GM23338 (cell line): ENCODE results near the gene SLC29A2. TPM values are rescaled to one million over a fixed set of nuclear protein-coding genes. Genes with fewer than 3 reads are reported as not detected.

Experiments used
- ATAC-seq: fragments of 200-7000 bp; cut with Tn5 transposase; 3 replicates; pipeline ENCODE4 v1.9.1; 2020
- DNase-seq: peaks from one replicate; pipeline ENCODE4 v3.0.0-alpha.2; 2015; ENCODE audit warnings: low spot score
- H2AFZ ChIP-seq: fragments of 200-600 bp; sonication (generic); 2 replicates; pipeline ENCODE4 v1.8.0; 2016; ENCODE audit warnings: antibody characterized with exemption, mild to moderate bottlenecking, moderate library complexity
- H3F3A ChIP-seq: fragments of 200-600 bp; sonication (generic); replicated peaks from 2 replicates; pipeline ENCODE4 v1.8.0; 2017; ENCODE audit warnings: antibody characterized with exemption, mixed run types, low read depth
- H3K27ac ChIP-seq: fragments of 200-600 bp; sonication (generic); 2 replicates; pipeline ENCODE4 v1.6.1; 2016; ENCODE audit warnings: low read depth
- H3K27me3 ChIP-seq: fragments of 200-600 bp; sonication (generic); 2 replicates; pipeline ENCODE4 v1.8.0; 2016; ENCODE audit warnings: mild to moderate bottlenecking, mixed run types, moderate library complexity; ENCODE audit not compliant: insufficient read depth
- H3K36me3 ChIP-seq: fragments of 200-600 bp; sonication (generic); 2 replicates; pipeline ENCODE4 v1.8.0; 2016; ENCODE audit warnings: mild to moderate bottlenecking; ENCODE audit not compliant: insufficient read depth
- H3K4me1 ChIP-seq: fragments of 200-600 bp; sonication (generic); 2 replicates; pipeline ENCODE4 v1.8.0; 2016; ENCODE audit warnings: mild to moderate bottlenecking, moderate library complexity; ENCODE audit not compliant: insufficient read depth
- H3K4me2 ChIP-seq: fragments of 200-600 bp; sonication (generic); 2 replicates; pipeline ENCODE4 v1.7.1; 2017; ENCODE audit warnings: mixed run types
- H3K4me3 ChIP-seq: fragments of 200-600 bp; sonication (generic); 2 replicates; pipeline ENCODE4 v1.6.1; 2016; ENCODE audit warnings: mixed run types
- H3K79me2 ChIP-seq: fragments of 200-600 bp; sonication (generic); replicated peaks from 2 replicates; pipeline ENCODE4 v1.8.0; 2017; ENCODE audit warnings: mild to moderate bottlenecking; ENCODE audit not compliant: insufficient read depth
- H3K9me2 ChIP-seq: fragments of 200-600 bp; sonication (generic); 2 replicates; pipeline ENCODE4 v1.8.0; 2017; ENCODE audit not compliant: insufficient read depth
- H4K20me1 ChIP-seq: fragments of 200-600 bp; sonication (generic); replicated peaks from 2 replicates; pipeline ENCODE4 v1.8.0; 2017; ENCODE audit warnings: mild to moderate bottlenecking; ENCODE audit not compliant: insufficient read depth
- H3K27ac Mint-ChIP-seq: 2 replicates; pipeline ENCODE4 v1.8.0; 2020; ENCODE audit warnings: inconsistent platforms, mild to moderate bottlenecking, moderate library complexity, mixed read lengths
- H3K27me3 Mint-ChIP-seq: 3 replicates; pipeline ENCODE4 v1.8.0; 2022; ENCODE audit warnings: low read depth, mild to moderate bottlenecking, moderate library complexity, mixed read lengths, inconsistent platforms; ENCODE audit not compliant: insufficient read depth, poor library complexity
- H3K36me3 Mint-ChIP-seq: 3 replicates; pipeline ENCODE4 v1.8.0; 2021; ENCODE audit warnings: low read depth, mild to moderate bottlenecking, inconsistent platforms, moderate library complexity, mixed read lengths
- H3K4me1 Mint-ChIP-seq: 3 replicates; pipeline ENCODE4 v1.8.0; 2020; ENCODE audit warnings: mild to moderate bottlenecking, inconsistent platforms, mixed read lengths
- H3K4me3 Mint-ChIP-seq: 3 replicates; pipeline ENCODE4 v1.8.0; 2021; ENCODE audit warnings: moderate library complexity, mild to moderate bottlenecking, inconsistent platforms, mixed read lengths
- H3K9me3 Mint-ChIP-seq: 3 replicates; pipeline ENCODE4 v1.8.0; 2020; ENCODE audit warnings: moderate library complexity, mild to moderate bottlenecking, inconsistent platforms, mixed read lengths
- CREB1 ChIP-seq: fragments of 250-450 bp; sonication (Bioruptor Pico); IDR thresholded peaks from 2 replicates; pipeline ENCODE4 v1.5.0; 2020; ENCODE audit warnings: low read depth, mild to moderate bottlenecking, moderate library complexity
- CTCF ChIP-seq, 2 experiments: fragments of 200-600 bp in 1 of 2; sonication (generic) in 1 of 2; conservative IDR thresholded peaks; 2 replicates each; pipeline versions ENCODE4 v1.5.1 to v1.6.1; 2016 to 2017; ENCODE audit warnings: antibody characterized with exemption in 2 of 2, low read depth in 2 of 2, mild to moderate bottlenecking in 2 of 2, moderate library complexity in 1 of 2
- ETS1 ChIP-seq: IDR thresholded peaks from 2 replicates; pipeline ENCODE4 v1.6.1; 2016; ENCODE audit warnings: antibody characterized with exemption
- EZH2 ChIP-seq: fragments of 200-600 bp; sonication (generic); IDR thresholded peaks from one replicate; pipeline ENCODE4 v1.8.0; 2017; ENCODE audit warnings: antibody characterized with exemption, mild to moderate bottlenecking, low read depth; ENCODE audit not compliant: unreplicated experiment
- EZH2phosphoT487 ChIP-seq: fragments of 200-600 bp; sonication (generic); IDR thresholded peaks from one replicate; pipeline ENCODE4 v1.8.1; 2018; ENCODE audit warnings: antibody characterized with exemption; ENCODE audit not compliant: unreplicated experiment
- JUNB ChIP-seq: IDR thresholded peaks from one replicate; pipeline ENCODE4 v1.6.1; 2016; ENCODE audit warnings: antibody characterized with exemption; ENCODE audit not compliant: unreplicated experiment
- NANOG ChIP-seq: IDR thresholded peaks from 2 replicates; pipeline ENCODE4 v1.6.1; 2016; ENCODE audit warnings: antibody characterized with exemption, borderline replicate concordance
- POLR2AphosphoS5 ChIP-seq: IDR thresholded peaks from 2 replicates; pipeline ENCODE4 v1.6.1; 2016; ENCODE audit warnings: antibody characterized with exemption, low read depth
- REST ChIP-seq: IDR thresholded peaks from one replicate; pipeline ENCODE4 v1.6.1; 2018; ENCODE audit warnings: antibody characterized with exemption; ENCODE audit not compliant: unreplicated experiment
- STAT1 ChIP-seq: IDR thresholded peaks from one replicate; pipeline ENCODE4 v1.6.1; 2016; ENCODE audit warnings: antibody characterized with exemption; ENCODE audit not compliant: unreplicated experiment
- ZNF114 ChIP-seq: fragments of 250-450 bp; sonication (Bioruptor Pico); IDR thresholded peaks from 2 replicates; pipeline ENCODE4 v1.5.0; 2020; ENCODE audit warnings: mild to moderate bottlenecking, moderate library complexity
- ZNF331 ChIP-seq: fragments of 250-450 bp; sonication (Bioruptor Pico); IDR thresholded peaks from 2 replicates; pipeline ENCODE4 v1.5.0; 2020; ENCODE audit warnings: low read depth, mild to moderate bottlenecking, moderate library complexity
- polyA plus RNA-seq: library from polyadenylated mRNA; unstranded; fragments of >200 nt; fragmentation: Nextera tagmentation; extraction: Ambion mirVana; gene quantifications from 2 replicates; pipeline ENCODE4 v1.2.1, GENCODE V29; 2016
- total RNA-seq: library from RNA; depleted of rRNA; stranded (reverse); fragments of >200 nt; shearing (Covaris generic); gene quantifications from 2 replicates; pipeline ENCODE4 v1.2.3, GENCODE V29; 2014
- TF ChIP-seq, protein P1 (sequence below): fragments of 250-450 bp; sonication (Bioruptor Pico); IDR thresholded peaks from 2 replicates; pipeline ENCODE4 v1.5.0; 2020; ENCODE audit warnings: mild to moderate bottlenecking, moderate library complexity

Gene SLC29A2
- total and polyA plus RNA-seq, 2 experiments from 2014 or later, result 26.0 to 31.1 TPM

DNA sequence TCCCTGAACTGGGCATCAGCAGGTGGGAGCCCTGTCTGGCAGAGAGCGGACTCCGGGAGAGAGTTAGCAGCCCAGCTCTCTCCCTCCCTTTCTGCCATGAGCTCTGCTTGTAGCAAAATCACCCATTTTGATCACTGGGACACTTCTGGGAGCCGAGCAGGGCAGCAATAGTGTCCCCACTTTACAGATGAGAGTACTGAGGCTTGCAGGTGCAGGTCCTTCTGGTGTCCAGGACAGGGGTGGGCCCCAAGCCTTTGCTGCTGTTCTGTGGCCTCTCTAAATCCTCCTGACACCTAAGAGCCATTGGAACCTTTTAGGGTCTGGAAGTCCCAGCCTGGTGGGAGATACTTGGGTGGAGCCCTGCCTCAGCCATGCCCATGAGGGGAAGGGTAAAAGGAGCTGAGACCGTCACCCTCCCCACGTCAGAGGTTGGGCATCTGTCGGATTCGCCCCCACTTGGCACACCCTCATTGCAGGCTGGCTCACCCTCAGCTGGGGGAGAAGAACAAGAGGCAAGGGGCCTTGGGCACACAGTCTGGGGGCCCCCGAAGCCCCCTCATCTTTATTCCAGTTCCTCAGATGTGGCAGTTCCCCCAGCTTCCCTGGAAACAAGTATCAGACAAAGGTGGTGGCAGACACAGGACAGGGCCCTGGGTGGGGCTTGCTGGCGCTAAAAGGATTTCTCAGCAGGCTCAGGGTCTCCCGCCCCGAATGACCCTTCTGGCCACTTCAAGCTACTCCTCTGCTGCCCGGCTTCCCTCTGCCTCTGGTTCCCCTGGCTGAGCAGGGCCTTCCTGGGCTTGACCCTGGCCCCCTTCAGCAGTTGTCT lies 39.8 kb downstream of the SLC29A2 start:
- H3K27ac Mint-ChIP-seq, result no peak overlapping the region
- no peak for DNase-seq
- H3K4me3 Mint-ChIP-seq, result no peak overlapping the region
- peaks cover 27% of the 10 kb centered on the region for H3K4me1 Mint-ChIP-seq
- TF ChIP-seq CREB1 (CRISPR knock-in tag) (no peak), STAT1 (no peak), EZH2phosphoT487 (no peak), NANOG (no peak), REST (no peak), EZH2 (no peak), POLR2AphosphoS5 (no peak), JUNB (no peak), CTCF (conservative IDR thresholded peaks at IDR 0.05; ENCODE audit: low read depth in 2 of 2) (no peak), ETS1 (no peak), ZNF331 (CRISPR knock-in tag) (no peak), ZNF114 (CRISPR knock-in tag) (no peak)
- TF ChIP-seq, protein P1, sequence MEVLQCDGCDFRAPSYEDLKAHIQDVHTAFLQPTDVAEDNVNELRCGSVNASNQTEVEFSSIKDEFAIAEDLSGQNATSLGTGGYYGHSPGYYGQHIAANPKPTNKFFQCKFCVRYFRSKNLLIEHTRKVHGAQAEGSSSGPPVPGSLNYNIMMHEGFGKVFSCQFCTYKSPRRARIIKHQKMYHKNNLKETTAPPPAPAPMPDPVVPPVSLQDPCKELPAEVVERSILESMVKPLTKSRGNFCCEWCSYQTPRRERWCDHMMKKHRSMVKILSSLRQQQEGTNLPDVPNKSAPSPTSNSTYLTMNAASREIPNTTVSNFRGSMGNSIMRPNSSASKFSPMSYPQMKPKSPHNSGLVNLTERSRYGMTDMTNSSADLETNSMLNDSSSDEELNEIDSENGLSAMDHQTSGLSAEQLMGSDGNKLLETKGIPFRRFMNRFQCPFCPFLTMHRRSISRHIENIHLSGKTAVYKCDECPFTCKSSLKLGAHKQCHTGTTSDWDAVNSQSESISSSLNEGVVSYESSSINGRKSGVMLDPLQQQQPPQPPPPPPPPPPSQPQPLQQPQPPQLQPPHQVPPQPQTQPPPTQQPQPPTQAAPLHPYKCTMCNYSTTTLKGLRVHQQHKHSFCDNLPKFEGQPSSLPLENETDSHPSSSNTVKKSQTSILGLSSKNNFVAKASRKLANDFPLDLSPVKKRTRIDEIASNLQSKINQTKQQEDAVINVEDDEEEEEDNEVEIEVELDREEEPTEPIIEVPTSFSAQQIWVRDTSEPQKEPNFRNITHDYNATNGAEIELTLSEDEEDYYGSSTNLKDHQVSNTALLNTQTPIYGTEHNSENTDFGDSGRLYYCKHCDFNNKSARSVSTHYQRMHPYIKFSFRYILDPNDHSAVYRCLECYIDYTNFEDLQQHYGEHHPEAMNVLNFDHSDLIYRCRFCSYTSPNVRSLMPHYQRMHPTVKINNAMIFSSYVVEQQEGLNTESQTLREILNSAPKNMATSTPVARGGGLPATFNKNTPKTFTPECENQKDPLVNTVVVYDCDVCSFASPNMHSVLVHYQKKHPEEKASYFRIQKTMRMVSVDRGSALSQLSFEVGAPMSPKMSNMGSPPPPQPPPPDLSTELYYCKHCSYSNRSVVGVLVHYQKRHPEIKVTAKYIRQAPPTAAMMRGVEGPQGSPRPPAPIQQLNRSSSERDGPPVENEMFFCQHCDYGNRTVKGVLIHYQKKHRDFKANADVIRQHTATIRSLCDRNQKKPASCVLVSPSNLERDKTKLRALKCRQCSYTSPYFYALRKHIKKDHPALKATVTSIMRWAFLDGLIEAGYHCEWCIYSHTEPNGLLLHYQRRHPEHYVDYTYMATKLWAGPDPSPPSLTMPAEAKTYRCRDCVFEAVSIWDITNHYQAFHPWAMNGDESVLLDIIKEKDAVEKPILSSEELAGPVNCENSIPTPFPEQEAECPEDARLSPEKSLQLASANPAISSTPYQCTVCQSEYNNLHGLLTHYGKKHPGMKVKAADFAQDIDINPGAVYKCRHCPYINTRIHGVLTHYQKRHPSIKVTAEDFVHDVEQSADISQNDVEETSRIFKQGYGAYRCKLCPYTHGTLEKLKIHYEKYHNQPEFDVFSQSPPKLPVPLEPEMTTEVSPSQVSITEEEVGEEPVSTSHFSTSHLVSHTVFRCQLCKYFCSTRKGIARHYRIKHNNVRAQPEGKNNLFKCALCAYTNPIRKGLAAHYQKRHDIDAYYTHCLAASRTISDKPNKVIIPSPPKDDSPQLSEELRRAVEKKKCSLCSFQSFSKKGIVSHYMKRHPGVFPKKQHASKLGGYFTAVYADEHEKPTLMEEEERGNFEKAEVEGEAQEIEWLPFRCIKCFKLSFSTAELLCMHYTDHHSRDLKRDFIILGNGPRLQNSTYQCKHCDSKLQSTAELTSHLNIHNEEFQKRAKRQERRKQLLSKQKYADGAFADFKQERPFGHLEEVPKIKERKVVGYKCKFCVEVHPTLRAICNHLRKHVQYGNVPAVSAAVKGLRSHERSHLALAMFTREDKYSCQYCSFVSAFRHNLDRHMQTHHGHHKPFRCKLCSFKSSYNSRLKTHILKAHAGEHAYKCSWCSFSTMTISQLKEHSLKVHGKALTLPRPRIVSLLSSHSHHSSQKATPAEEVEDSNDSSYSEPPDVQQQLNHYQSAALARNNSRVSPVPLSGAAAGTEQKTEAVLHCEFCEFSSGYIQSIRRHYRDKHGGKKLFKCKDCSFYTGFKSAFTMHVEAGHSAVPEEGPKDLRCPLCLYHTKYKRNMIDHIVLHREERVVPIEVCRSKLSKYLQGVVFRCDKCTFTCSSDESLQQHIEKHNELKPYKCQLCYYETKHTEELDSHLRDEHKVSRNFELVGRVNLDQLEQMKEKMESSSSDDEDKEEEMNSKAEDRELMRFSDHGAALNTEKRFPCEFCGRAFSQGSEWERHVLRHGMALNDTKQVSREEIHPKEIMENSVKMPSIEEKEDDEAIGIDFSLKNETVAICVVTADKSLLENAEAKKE (CRISPR knock-in tag), result no peak
- Histone ChIP-seq H3K79me2 (no peaks in the 10 kb centered on the region), H3K27me3 (no peaks in the 10 kb centered on the region), H3K9me2 (no peaks in the 10 kb centered on the region), H3K36me3 (no peaks in the 10 kb centered on the region), H3K4me1 (peaks cover 16% of the 10 kb centered on the region; the same call in 1 of the 2 replicates), H3K4me2 (no peak overlapping the region), H3K4me3 (no peak overlapping the region), H2AFZ (no peak overlapping the region), H4K20me1 (no peaks in the 10 kb centered on the region), H3F3A (0 out of 2 replicates have a peak, but pooled peaks cover 3% of the 10 kb centered on the region), H3K27ac (no peak overlapping the region)
- H3K27me3 Mint-ChIP-seq, result peaks cover 22% of the 10 kb centered on the region
- no peak for ATAC-seq
- H3K9me3 Mint-ChIP-seq, result no peaks in the 10 kb centered on the region
- H3K36me3 Mint-ChIP-seq, result no peaks in the 10 kb centered on the region
